BE2C (cell line): ENCODE results near the gene GARS1.

Source experiments
- DNase-seq: peaks from one replicate; pipeline ENCODE4 v3.0.0-alpha.2; 2020
- H3K27me3 ChIP-seq: fragments of 250-450 bp; sonication (Bioruptor Pico); 2 replicates; pipeline ENCODE4 v1.5.1; 2020; ENCODE audit warnings: mild to moderate bottlenecking
- H3K36me3 ChIP-seq: fragments of 250-450 bp; sonication (Bioruptor Pico); 2 replicates; pipeline ENCODE4 v1.5.1; 2020; ENCODE audit warnings: mild to moderate bottlenecking
- H3K4me1 ChIP-seq: fragments of 250-450 bp; sonication (Bioruptor Pico); 2 replicates; pipeline ENCODE4 v1.5.1; 2020
- H3K4me3 ChIP-seq: 2 replicates; pipeline ENCODE4 v1.5.1; 2011; ENCODE audit warnings: low read depth, low read length
- H3K9me3 ChIP-seq: fragments of 250-450 bp; sonication (Bioruptor Pico); 2 replicates; pipeline ENCODE4 v1.5.1; 2020
- TF ChIP-seq, protein P1 (sequence below): IDR thresholded peaks from 2 replicates; pipeline ENCODE4 v1.5.1; 2012; ENCODE audit warnings: mild to moderate bottlenecking, low read depth, low read length

Gene GARS1

DNA sequence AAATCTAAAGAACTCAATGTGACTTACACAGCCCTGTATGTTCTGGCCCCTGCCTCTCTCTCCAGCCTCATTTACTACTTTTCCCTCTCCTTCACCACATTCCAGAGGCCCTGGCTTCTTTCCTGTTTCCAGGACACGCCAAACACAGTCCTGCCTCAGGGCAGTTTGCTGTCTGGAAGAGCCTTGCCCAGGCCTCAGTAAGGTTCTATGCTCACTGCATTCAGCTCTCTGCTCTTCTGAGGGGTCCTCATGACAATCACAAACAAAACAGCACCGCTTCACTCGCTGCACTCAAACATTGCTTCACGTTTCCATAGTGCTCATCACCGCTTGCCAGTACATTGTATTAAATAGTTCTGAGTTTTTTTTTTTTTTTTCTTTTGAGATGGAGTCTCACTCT, 35.1 kb upstream of the GARS1 start:
- TF ChIP-seq, protein P1, sequence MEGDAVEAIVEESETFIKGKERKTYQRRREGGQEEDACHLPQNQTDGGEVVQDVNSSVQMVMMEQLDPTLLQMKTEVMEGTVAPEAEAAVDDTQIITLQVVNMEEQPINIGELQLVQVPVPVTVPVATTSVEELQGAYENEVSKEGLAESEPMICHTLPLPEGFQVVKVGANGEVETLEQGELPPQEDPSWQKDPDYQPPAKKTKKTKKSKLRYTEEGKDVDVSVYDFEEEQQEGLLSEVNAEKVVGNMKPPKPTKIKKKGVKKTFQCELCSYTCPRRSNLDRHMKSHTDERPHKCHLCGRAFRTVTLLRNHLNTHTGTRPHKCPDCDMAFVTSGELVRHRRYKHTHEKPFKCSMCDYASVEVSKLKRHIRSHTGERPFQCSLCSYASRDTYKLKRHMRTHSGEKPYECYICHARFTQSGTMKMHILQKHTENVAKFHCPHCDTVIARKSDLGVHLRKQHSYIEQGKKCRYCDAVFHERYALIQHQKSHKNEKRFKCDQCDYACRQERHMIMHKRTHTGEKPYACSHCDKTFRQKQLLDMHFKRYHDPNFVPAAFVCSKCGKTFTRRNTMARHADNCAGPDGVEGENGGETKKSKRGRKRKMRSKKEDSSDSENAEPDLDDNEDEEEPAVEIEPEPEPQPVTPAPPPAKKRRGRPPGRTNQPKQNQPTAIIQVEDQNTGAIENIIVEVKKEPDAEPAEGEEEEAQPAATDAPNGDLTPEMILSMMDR: no peak
- H3K27me3 ChIP-seq: no peaks in the 10 kb centered on the region
- peaks cover 15% of the 10 kb centered on the region for H3K4me1 ChIP-seq
- no peak overlapping the region for H3K4me3 ChIP-seq
- H3K36me3 ChIP-seq: no peaks in the 10 kb centered on the region
- DNase-seq: no peak
- H3K9me3 ChIP-seq: no peaks in the 10 kb centered on the region

DNA sequence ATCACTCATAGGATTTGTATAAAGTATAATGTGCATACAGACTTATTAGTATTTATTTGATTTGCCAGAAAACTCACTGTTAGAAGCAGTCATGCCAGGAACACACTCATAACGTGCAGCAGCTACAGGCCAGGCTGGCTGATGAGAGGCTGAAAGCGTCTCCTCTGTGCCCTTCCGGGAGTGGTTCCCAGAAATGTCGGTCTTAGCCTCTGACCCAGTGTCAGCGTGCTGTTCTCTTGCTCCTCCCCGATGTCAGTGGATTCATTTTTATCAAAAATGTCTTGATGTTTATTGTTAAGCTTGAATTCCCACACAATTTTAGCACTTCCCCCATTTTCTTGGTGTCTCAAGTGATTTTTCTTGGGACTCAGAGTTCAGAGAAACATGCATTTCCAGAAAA, 33.3 kb upstream of the GARS1 start:
- DNase-seq: no peak
- TF ChIP-seq, protein P1: no peak
- H3K4me1 ChIP-seq: peaks cover 15% of the 10 kb centered on the region
- H3K27me3 ChIP-seq: no peaks in the 10 kb centered on the region
- H3K36me3 ChIP-seq: no peaks in the 10 kb centered on the region
- no peaks in the 10 kb centered on the region for H3K9me3 ChIP-seq
- no peak overlapping the region for H3K4me3 ChIP-seq

DNA sequence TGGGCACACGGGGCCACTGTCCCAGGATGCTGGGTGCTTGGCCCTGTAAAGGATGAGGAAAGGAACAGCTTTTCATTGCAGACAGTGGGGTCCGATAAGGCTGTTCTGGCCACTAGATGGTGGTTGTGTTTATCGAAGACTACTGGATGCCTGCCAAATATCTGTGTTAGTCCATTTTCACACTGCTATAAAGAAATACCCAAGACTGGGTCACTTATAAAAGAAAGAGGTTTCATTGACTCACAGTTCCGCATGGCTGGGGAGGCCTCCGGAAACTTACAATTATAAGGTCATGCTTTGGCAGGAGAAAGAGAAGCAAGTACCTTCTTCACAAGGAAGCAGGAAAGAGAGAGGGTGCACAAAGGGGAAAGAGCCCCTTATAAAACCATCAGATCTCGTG, 32.2 kb upstream of the GARS1 start:
- TF ChIP-seq, protein P1: peak; percentile 46
- DNase-seq: peak; percentile 37
- peaks cover 13% of the 10 kb centered on the region for H3K4me1 ChIP-seq

DNA sequence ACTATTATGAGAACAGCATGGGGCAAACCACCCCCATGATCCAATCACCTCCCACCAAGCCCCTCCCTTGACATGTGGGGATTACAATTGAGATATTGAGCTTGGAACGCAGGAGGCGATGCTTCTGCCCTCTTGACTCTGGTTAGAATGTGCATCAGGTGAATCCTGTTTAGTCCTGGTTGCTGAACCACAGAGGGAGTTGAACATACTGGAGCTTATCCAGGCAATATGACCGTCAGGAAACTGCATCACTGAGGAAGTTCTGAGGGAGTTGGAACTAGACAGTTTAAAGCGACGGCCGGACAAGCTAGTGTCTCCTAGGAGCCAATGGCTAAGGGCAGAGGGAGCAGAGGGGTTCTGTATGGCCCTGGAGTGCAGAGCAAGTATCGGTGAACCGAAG, 31.8 kb upstream of the GARS1 start:
- TF ChIP-seq, protein P1: no peak
- DNase-seq: no peak
- Histone ChIP-seq H3K27me3 (no peaks in the 10 kb centered on the region), H3K4me1 (peaks cover 13% of the 10 kb centered on the region), H3K36me3 (no peaks in the 10 kb centered on the region), H3K4me3 (no peak overlapping the region), H3K9me3 (no peaks in the 10 kb centered on the region)

More for the DNA sequence above, 32.2 kb upstream of the GARS1 start:
- Histone ChIP-seq H3K4me3 (no peak overlapping the region), H3K27me3 (no peaks in the 10 kb centered on the region), H3K9me3 (no peaks in the 10 kb centered on the region), H3K36me3 (no peaks in the 10 kb centered on the region)

DNA sequence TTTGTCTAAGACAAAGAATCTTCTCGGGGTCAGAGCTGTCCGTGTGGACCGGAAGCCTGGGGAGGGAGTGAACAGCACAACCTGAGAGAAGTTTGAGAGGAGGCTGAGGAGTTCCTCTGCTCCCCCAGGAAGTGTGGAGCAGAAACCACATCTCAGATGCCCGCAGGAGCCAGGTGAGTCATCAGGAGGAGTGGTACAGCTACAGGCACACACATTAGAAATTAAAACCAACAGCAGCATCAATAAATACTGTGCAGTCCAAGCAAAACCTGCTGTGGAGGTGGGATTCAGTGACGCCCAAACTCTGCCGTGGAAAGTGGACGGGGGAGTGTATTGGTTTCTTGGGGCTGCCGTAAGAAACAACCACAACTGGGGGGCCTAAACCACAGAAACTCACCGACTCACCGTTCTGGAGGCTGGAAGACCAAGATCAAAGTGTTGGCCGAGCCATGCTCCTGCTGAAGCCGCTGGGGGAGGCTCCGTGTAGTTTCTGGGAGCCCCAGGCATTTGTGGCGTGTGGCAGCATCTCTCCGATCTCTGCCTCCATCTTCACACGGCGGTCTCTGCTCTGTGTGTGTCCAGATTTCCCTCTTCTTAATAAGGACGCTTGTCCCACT, 31.2 kb upstream of the GARS1 start:
- Histone ChIP-seq H3K27me3 (no peaks in the 10 kb centered on the region), H3K4me3 (no peak overlapping the region), H3K4me1 (peaks cover 13% of the 10 kb centered on the region), H3K9me3 (no peaks in the 10 kb centered on the region), H3K36me3 (no peaks in the 10 kb centered on the region)
- TF ChIP-seq, protein P1: no peak
- no peak for DNase-seq

DNA sequence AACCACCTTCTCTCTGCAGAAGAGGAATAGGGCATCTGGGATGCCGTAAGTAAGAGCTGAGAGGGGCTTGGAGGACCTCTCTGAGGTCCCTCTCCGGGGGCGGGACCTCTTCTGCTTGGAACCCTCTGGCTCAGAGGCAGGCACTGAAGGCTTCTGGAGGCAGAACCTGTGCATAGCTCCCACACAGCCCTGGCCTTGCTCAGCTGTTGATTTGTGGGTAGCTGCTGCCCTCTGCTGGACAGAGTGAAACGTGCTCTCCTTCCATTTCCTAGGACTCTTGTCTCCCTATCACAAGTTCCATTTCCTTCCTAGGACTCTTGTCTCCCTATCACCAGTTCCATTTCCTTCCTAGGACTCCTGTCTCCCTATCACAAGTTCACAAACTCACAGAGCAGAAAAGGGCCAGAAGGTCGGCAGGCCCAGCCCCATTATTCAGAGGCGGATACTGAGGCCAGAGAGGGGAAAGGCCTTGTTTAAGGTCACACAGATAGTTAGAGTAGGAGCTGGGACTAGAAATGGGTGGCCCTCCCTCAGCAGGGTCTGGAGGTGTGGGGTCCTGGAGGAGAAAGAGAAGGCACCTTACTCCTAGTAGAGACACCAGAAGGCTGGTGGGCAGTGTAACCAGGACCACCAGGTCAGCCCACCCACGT, 30.3 kb upstream of the GARS1 start:
- peak; percentile 85 for DNase-seq
- TF ChIP-seq, protein P1: peak; percentile 93
- Histone ChIP-seq H3K9me3 (no peaks in the 10 kb centered on the region), H3K36me3 (no peaks in the 10 kb centered on the region), H3K4me1 (peaks cover 13% of the 10 kb centered on the region), H3K4me3 (no peak overlapping the region), H3K27me3 (no peaks in the 10 kb centered on the region)
